Dermis microvascular lymphatic vessel endothelial cell (primary cell): Measurements from ENCODE around the gene ZAR1L. TPM values are rescaled to one million over a fixed set of nuclear protein-coding genes. Genes with fewer than 3 reads are reported as not detected.
"Not testable (repeated sequence)": the region's sequence is repeated elsewhere in the genome, so short reads cannot be mapped to it uniquely, and the experiment has no call there.

ENCODE experiments used
- DNase-seq, 2 donors: peaks; one replicate each; pipeline versions ENCODE4 v3.0.0 to v3.0.0-alpha.2; 2010; ENCODE audit warnings: low read depth in 2 of 2
- total RNA-seq: library from RNA; depleted of rRNA; stranded (reverse); fragments of >200 nt; gene quantifications from 2 replicates; pipeline ENCODE4 v1.2.1, GENCODE V29; 2014

The ZAR1L gene
- total RNA-seq: not detected in 2 replicates

GRCh38 chr13:32315238-32316027 is at the start of gene ZAR1L, which contains the start of gene BRCA2:
Gene ZAR1L (minus strand): TSS chr13:32315363. CDS start chr13:32311925, 3,438 bp downstream.
Gene BRCA2 (plus strand): TSS chr13:32315508. CDS start chr13:32316461, 953 bp downstream.
- DNase-seq: peak; percentile 77 to 91

DNA sequence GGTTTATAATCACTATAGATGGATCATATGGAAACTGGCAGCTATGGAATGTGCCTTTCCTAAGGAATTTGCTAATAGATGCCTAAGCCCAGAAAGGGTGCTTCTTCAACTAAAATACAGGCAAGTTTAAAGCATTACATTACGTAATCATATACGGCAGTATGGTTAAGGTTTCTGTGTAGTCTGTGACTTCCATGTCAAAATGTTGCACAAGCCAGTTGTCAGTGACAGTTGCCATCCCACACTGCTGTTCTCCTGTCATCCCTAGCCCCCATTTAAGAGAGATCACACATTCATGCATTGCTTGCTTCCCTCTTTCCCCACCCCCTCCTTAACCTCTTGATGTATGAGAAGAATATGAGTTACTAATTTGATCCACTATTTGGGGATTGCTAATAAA is 47.4 kb upstream of the ZAR1L start:
- DNase-seq: no peak

DNA sequence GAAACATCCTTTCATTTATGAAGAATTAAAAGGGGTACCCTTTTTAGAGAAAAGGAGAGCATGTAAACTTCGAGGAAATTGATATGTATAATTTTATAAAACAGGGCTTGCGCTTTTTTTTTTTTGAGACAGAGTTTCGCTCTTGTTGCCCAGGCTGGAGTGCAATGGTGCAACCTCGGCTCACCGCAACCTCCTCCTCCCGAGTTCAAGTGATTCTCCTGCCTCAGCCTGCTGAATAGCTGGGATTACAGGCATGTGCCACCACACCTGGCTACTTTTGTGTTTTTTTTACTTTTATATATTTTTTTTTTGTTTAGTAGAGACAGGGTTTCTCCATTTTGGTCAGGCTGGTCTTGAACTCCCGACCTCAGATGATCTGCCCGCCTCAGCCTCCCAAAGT is 40.8 kb upstream of the ZAR1L start:
- not testable (repeated sequence) for DNase-seq

- no peak for DNase-seq
Observed at GRCh38 chr13:32354040-32354439, 38.9 kb upstream of the ZAR1L start.

GRCh38 chr13:32350839-32351441 is 35.8 kb upstream of the ZAR1L start:
- not testable (repeated sequence) for DNase-seq

GRCh38 chr13:32347651-32348050 is 32.5 kb upstream of the ZAR1L start:
- DNase-seq: no peak

DNA sequence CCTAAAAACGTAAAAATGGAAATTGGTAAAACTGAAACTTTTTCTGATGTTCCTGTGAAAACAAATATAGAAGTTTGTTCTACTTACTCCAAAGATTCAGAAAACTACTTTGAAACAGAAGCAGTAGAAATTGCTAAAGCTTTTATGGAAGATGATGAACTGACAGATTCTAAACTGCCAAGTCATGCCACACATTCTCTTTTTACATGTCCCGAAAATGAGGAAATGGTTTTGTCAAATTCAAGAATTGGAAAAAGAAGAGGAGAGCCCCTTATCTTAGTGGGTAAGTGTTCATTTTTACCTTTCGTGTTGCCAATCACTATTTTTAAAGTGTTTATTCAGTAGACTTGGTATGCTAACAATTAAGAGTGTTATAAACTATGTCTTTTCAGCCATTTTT is 25.8 kb upstream of the ZAR1L start:
- no peak for DNase-seq

DNA sequence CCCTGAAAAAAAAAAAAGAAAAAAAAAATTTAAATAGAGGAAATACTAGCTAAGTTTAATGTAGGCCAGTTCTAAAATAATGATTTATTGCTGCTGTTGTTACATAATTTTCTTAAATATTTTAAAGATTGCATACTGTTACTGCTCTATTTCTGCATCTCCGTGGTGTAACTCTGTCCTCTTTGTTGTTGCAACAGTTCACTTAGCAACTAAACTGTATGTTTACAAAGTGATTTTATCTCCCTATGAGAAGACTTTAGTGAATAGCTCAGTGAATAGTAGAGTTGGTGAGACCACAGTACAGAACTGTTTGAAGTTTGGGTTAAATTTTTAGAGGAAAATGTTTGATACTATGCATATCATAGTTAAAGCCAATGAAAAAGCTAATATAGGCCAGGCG is 19.5 kb upstream of the ZAR1L start:
- no peak for DNase-seq

DNA sequence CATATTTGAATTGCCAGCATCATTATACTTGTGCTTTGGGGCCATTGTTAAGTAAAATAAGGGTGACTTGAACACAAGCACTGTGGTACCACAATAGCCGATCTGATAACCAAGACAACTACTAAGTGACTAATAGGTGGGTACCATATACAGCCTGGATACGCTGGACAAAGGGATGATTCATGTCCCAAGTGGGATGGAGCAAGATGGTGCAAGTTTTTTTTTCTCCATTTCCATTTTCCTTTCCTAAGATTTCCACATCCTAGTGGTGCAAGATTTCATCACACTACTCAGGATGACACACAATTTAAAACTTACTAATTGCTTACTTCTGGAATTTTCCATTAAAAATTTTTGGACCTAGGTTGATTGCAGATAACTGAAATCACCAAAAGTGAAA is 15.3 kb upstream of the ZAR1L start:
- DNase-seq: no peak

- DNase-seq: peak in 1 of 2 donors; percentile 31
Observed at GRCh38 chr13:32323912-32324311, 8.7 kb upstream of the ZAR1L start.

- DNase-seq: no peak
Observed at GRCh38 chr13:32320528-32320927, 5.4 kb upstream of the ZAR1L start.

GRCh38 chr13:32317716-32318465 is 2.7 kb upstream of the ZAR1L start:
- DNase-seq: no peak

GRCh38 chr13:32316501-32316900 is 1.3 kb upstream of the ZAR1L start:
- no peak for DNase-seq

DNA sequence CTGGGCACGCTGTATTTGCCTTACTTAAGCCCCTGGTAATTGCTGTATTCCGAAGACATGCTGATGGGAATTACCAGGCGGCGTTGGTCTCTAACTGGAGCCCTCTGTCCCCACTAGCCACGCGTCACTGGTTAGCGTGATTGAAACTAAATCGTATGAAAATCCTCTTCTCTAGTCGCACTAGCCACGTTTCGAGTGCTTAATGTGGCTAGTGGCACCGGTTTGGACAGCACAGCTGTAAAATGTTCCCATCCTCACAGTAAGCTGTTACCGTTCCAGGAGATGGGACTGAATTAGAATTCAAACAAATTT is 821 bp upstream of the ZAR1L start:
- peak in 1 of 2 donors; percentile 23 for DNase-seq

DNA sequence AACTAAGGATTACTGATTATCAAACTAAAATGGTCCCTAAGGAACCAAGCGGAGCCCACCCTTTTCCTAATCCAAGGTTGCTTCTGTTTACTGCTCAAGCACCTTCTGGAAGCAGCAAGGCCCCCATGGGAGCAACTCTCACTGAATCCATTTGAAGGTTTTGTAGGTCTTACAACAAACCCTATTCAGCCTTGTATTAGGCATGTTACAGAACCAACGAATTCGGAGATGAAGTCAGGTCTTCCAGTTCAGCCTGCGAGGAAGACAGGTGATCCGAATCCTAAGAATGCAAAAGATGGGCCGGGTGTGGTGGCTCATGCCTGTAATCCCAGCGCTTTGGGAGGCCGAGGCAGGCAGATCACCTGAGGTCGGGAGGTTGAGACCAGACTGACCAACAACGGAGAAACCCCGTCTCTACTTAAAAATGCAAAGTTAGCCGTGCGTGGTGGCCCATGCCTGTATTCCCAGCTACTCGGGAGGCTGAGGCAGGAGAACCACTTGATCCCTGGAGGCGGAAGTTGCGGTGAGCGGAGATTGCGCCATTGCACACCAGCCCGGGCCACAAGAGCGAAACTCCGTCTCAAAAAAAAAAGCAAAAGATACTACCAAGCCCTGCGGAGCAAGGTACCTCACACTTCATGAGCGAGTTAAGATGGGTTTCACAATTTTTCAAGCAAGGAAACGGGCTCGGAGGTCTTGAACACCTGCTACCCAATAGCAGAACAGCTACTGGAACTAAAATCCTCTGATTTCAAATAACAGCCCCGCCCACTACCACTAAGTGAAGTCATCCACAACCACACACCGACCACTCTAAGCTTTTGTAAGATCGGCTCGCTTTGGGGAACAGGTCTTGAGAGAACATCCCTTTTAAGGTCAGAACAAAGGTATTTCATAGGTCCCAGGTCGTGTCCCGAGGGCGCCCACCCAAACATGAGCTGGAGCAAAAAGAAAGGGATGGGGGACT is 609 bp downstream of the ZAR1L start:
- DNase-seq: peak; percentile 36 to 57

DNA sequence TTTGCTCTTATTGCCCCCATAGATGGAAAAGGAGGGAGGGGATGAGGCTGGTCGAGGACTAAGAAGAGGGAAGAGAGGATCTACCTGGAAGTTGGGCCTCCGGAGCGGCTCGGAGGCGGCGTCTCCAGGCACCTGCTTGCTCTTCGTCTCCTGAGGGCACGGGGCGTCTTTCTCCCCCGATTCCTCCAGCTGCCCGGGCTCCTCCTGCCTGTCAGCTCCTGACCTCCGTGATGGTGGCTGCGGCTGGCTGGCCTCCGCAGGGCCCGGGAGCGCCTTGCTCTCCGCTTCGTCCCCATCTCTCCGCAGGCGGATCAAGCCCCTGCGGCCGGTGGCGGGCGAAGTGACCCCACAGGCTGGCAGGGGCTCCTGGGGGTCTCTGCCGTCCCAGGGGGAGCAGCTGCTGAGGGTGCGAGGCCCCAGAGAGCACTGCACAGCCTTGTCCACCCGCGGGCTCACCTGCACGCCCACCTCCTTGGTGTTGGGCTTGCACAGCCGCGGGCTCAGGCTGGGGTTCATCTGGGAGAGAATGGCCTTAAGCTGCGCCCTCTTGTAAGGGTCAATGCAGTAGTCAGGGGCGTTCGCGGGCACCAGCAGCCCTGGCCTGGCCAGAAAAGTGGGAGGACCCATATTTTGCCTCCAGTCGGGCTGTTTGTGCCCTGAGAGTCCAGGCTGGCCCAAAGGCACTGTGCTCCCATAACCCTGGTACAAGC is 3.8 kb downstream of the ZAR1L start:
- DNase-seq: no peak

GRCh38 chr13:32310134-32310706 is 4.9 kb downstream of the ZAR1L start:
- DNase-seq: peak; percentile 52 to 75

DNA sequence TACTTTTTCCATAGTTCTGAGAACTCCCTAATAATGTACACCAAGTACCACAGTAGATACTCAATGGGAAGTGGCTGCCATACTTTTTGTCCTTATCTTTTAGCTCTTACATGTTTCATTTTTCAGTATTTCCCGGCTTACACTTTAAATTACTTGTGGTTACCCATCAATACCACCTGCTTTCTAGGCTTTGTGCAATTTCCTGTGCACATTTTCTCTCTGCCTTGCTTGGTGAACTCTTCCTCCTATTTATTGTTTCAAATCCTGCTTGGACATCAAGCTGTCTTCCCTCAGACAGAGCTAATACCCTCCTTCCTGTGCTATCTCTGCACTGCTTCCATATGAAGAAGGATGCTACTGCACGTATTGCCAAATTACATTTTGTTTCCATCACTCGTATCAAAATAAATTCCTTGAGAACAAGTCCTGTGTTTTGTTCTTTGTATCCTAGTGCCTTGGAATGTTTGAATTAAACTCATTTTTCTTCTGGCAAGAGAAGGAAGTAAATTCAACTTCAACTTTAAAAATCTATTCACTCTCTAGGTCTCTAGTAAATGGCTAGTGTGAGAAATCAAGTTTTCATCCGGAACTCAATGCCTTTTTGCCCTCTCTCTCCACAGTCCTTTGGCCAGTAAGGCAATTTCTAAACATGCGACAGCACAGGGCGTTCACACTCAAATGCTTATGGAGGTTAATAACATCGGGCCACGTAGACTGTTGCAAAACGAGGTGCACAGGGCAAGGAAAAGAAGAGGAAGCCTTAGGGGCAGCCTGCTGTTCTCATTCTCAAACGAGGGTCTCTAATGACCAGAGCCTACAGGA is 5.6 kb downstream of the ZAR1L start:
- DNase-seq: no peak

DNA sequence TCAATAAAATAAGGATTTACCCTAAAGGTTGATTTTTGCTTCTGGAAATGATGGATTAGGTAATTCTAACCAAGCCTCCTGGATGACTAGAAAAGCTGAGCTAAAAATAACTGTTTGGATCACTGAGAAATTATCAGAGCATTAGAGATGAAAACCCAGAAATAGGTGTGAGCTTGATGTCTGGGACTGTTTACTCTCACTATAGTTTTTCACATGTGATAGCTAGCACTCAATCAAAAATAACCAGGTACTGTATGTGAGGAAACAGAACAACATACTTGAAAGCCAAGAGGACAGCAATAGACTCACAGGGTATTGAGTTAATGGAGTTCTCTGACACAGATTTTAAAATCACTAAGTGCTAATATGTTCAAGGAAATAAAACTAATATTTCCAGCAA is 9.5 kb downstream of the ZAR1L start:
- no peak for DNase-seq
